GM12878 (cell line): ENCODE measurements around the gene TNS4. TPM values are rescaled to one million over a fixed set of nuclear protein-coding genes. Genes with fewer than 3 reads are reported as not detected.

Experiments
- ATAC-seq: fragments of 200-7000 bp; cut with Tn5 transposase; 3 replicates; pipeline ENCODE4 v1.9.1; 2020; ENCODE audit warnings: mild to moderate bottlenecking, moderate library complexity
- BruUV-seq: library from RNA; stranded (reverse); fragments of 400-500 nt; replicated peaks from 2 replicates; lab custom pipeline; 2021; lab: Mats Ljungman, UMichigan
- CTCF ChIA-PET: fragments of 300-600 bp; sonication (Branson Sonifier 250); formaldehyde crosslinking; extraction: SDS; loops from one replicate; lab custom pipeline; 2021; ENCODE audit warnings: inconsistent platforms; lab: Yijun Ruan, JAX
- POLR2A ChIA-PET: fragments of 350-600 bp; formaldehyde crosslinking; extraction: SDS; loops from one replicate; lab custom pipeline; 2021; ENCODE audit warnings: inconsistent platforms; lab: Charles Lee
- RAD21 ChIA-PET: fragments of 300-600 bp; sonication (Branson Sonifier 250); formaldehyde crosslinking; loops from one replicate; lab custom pipeline; 2023; ENCODE audit warnings: antibody characterized with exemption; ENCODE audit not compliant: unreplicated experiment; lab: Charles Lee
- SMC1A ChIA-PET: fragments of 300-600 bp; sonication (Branson Sonifier 250); formaldehyde crosslinking; loops from one replicate; lab custom pipeline; 2023; ENCODE audit not compliant: unreplicated experiment, uncharacterized antibody; lab: Charles Lee
- DNase-seq: peaks from one replicate; pipeline ENCODE4 v3.0.0-alpha.2; 2011; ENCODE audit warnings: low read depth, low spot score
- FAIRE-seq: peaks from 3 replicates; lab custom pipeline; 2011; peaks lifted over from hg19 to GRCh38; lab: Jason Lieb, UNC
- H2AFZ ChIP-seq: 2 replicates; pipeline ENCODE4 v1.6.0; 2011; ENCODE audit warnings: low read depth, low read length, control low read depth; ENCODE audit not compliant: control insufficient read depth
- H3K27ac ChIP-seq: 2 replicates; pipeline ENCODE4 v1.5.1; 2011; ENCODE audit warnings: control low read depth; ENCODE audit not compliant: control insufficient read depth, insufficient read depth
- H3K27me3 ChIP-seq, 2 experiments: replicated peaks in 1 of 2; 2 replicates each; pipeline versions ENCODE4 v1.6.0 to v1.6.1; 2011; ENCODE audit warnings: low read length in 1 of 2; ENCODE audit not compliant: control insufficient read depth in 2 of 2, insufficient read depth in 2 of 2
- H3K36me3 ChIP-seq, 2 experiments: 2 replicates each; pipeline ENCODE4 v1.5.1; 2011; ENCODE audit warnings: low read length in 1 of 2; ENCODE audit not compliant: control insufficient read depth in 2 of 2, insufficient read depth in 2 of 2
- H3K4me1 ChIP-seq: 2 replicates; pipeline ENCODE4 v1.6.1; 2011; ENCODE audit warnings: mild to moderate bottlenecking, low read length, moderate library complexity, mixed read lengths; ENCODE audit not compliant: control insufficient read depth, insufficient read depth
- H3K4me2 ChIP-seq: 2 replicates; pipeline ENCODE4 v1.6.0; 2011; ENCODE audit warnings: control low read depth; ENCODE audit not compliant: control insufficient read depth, insufficient read depth
- H3K4me3 ChIP-seq: fragments of 200-600 bp; sonication (generic); 2 replicates; pipeline ENCODE4 v1.5.1; 2016
- H3K79me2 ChIP-seq: 2 replicates; pipeline ENCODE4 v1.6.0; 2011; ENCODE audit warnings: low read length; ENCODE audit not compliant: control insufficient read depth, insufficient read depth
- H3K9ac ChIP-seq: 2 replicates; pipeline ENCODE4 v1.8.0; 2011; ENCODE audit warnings: low read length, control low read depth, mixed read lengths; ENCODE audit not compliant: control insufficient read depth, insufficient read depth
- H3K9me3 ChIP-seq: replicated peaks from 3 replicates; pipeline ENCODE4 v1.5.1; 2011; ENCODE audit warnings: mild to moderate bottlenecking, low read length; ENCODE audit not compliant: control insufficient read depth, insufficient read depth
- H4K20me1 ChIP-seq: 2 replicates; pipeline ENCODE4 v1.6.0; 2011; ENCODE audit not compliant: control insufficient read depth, insufficient read depth
- BCL11A ChIP-seq: IDR thresholded peaks from 2 replicates; pipeline ENCODE4 v1.6.1; 2011; ENCODE audit warnings: low read depth, low read length
- E2F8 ChIP-seq: fragments of 450-650 bp; IDR thresholded peaks from 2 replicates; pipeline ENCODE4 v1.6.1; 2018; ENCODE audit warnings: mild to moderate bottlenecking, low read depth, moderate library complexity; ENCODE audit not compliant: partially characterized antibody
- HDAC6 ChIP-seq: fragments of 200-600 bp; sonication (generic); IDR thresholded peaks from one replicate; pipeline ENCODE4 v1.8.0; 2017; ENCODE audit warnings: antibody characterized with exemption; ENCODE audit not compliant: unreplicated experiment
- NR2C2 ChIP-seq: IDR thresholded peaks from 2 replicates; pipeline ENCODE4 v1.6.1; 2011; ENCODE audit warnings: borderline replicate concordance, low read depth; ENCODE audit not compliant: control insufficient read depth, insufficient read length
- RAD51 ChIP-seq: fragments of 450-650 bp; IDR thresholded peaks from 2 replicates; pipeline ENCODE4 v1.6.1; 2016; ENCODE audit warnings: moderate library complexity, mild to moderate bottlenecking, inconsistent platforms
- YBX1 ChIP-seq: fragments of 450-650 bp; IDR thresholded peaks from 2 replicates; pipeline ENCODE4 v1.6.1; 2016; ENCODE audit warnings: antibody characterized with exemption
- WGBS: methylation state at CpG from one replicate; pipeline ENCODE4 v1.1.6; 2016; ENCODE audit warnings: low lambda C conversion rate; ENCODE audit not compliant: insufficient replicate concordance, insufficient coverage; ENCODE audit errors: missing lambda C conversion rate; 5-methylcytosine and 5-hydroxymethylcytosine counted together
- in situ Hi-C: fragments of 300-500 bp; cut with MboI; formaldehyde crosslinking; loops from 9 replicates; pipeline ENCODE4 v1.14.3; 2018; ENCODE audit warnings: mixed read lengths
- intact Hi-C: fragments of 100-400 bp; cut with micrococcal nuclease; formaldehyde crosslinking; loops from one replicate; pipeline ENCODE4 v1.14.2; 2022; ENCODE audit not compliant: unreplicated experiment
- polyA plus RNA-seq, 11 experiments: library from polyadenylated mRNA; depleted of rRNA in 4 of 11; unstranded in 6 of 11; stranded (reverse) in 5 of 11; fragments of >200 nt; fragmentation: Nextera tagmentation in 4 of 11; fragmentation: Illumina TruSeq in 1 of 11; extraction: Ambion mirVana in 4 of 11; extraction: Trizol in 1 of 11; gene quantifications; 1 replicate in 1 of 11; 2 replicates in 10 of 11; pipeline versions ENCODE4 v1.2.1 to v1.2.3, GENCODE V29; 2011 to 2016; ENCODE audit warnings: inconsistent platforms in 2 of 11, missing spikeins in 2 of 11, low read depth in 1 of 11
- total RNA-seq, 4 experiments: library from RNA; depleted of rRNA in 3 of 4; stranded (reverse); fragments of >200 nt in 3 of 4; fragmentation: Illumina TruSeq in 1 of 4; extraction: Trizol in 1 of 4; gene quantifications; 2 replicates each; pipeline versions ENCODE4 v1.2.1 to v1.2.3, GENCODE V29; 2013 to 2021

The TNS4 gene
- total and polyA plus RNA-seq, 10 of the 15 experiments (the other 5 are each of a cell fraction or from before 2014, with no cell fraction given): 0.10 to 0.90 (median 0.68) TPM; not detected in 2

DNA sequence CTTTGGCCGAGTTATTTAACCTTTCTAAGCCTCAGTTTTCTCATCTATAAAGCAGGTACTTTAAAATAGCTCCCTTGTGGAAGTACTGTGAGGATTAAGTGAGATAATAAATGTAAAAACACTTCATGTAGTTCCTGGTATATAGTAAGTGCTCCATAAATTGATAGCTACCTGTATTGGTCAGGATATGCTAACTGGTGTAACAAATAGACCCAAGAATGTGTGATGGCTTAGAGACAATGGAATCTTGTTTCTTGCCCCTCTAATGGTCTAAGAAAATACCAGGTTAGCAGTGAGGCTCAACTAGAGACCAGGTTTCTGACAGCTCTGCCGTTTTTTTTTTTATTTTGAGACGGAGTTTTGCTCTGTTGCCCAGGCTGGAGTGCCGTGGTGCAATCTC is 34.0 kb upstream of the TNS4 start:
- ChIA-PET CTCF (interaction anchor here (1.0 to 19.2 kb wide), 16 partner anchors 10 to 1128 kb away, joined by 3 to 318 read pairs (median 48); partner anchors contain the start of genes CCR7, IGFBP4 and TOP2A), SMC1A (interaction anchor here (0.7 to 15.5 kb wide), 18 partner anchors 17 to 224 kb away, joined by 3 to 430 read pairs (median 8); partner anchors contain the start of genes CCR7 and TOP2A), RAD21 (interaction anchor here (0.6 to 16.5 kb wide), 13 partner anchors 22 to 1130 kb away, joined by 3 to 514 read pairs (median 4); partner anchors contain the start of genes CCR7, IGFBP4 and TOP2A), POLR2A (interaction anchor here (0.6 to 7.0 kb wide), 14 partner anchors 7 to 213 kb away, joined by 3 to 63 read pairs (median 4); partner anchors contain the start of genes IGFBP4 and TOP2A)
- Histone ChIP-seq H3K9me3 (no peaks in the 10 kb centered on the region), H3K4me3 (no peak overlapping the region), H3K79me2 (no peaks in the 10 kb centered on the region), H3K4me1 (peaks cover 63% of the 10 kb centered on the region), H4K20me1 (no peaks in the 10 kb centered on the region), H3K9ac (no peak overlapping the region), H3K27me3 (no peaks in the 10 kb centered on the region; a peak in 1 of 4 replicates), H3K4me2 (no peak overlapping the region), H3K36me3 (no peaks in the 10 kb centered on the region), H2AFZ (no peak overlapping the region), H3K27ac (no peak overlapping the region)
- BruUV-seq: no TSS peak
- WGBS: 73% methylated on average over 4 of the region's 4 CpGs
- DNase-seq (no peak), ATAC-seq (no peak), FAIRE-seq (no peak)
- intact Hi-C loops (no loop called here), in situ Hi-C loops (loop anchor here (5.0 to 25.0 kb wide), 2 partner anchors 98 to 228 kb away; partner anchors contain the start of genes IGFBP4 and RARA)
- TF ChIP-seq NR2C2: no peak
- no peak for TF ChIP-seq YBX1
- no peak for TF ChIP-seq RAD51
- TF ChIP-seq E2F8: no peak
- no peak for TF ChIP-seq BCL11A
- no peak for TF ChIP-seq HDAC6
